ENCODE measurements around the gene CSNK2A3.

CSNK2A3 gene

GRCh38 chr11:11372461-11372860 lies 19.4 kb upstream of the CSNK2A3 start:
- Histone ChIP-seq H3K9me3 (ENCODE audit: insufficient read depth, low read depth, low read length) (no peaks in the 10 kb centered on the region), H3K79me2 (ENCODE audit: insufficient read depth, low read length) (no peaks in the 10 kb centered on the region), H2AFZ (ENCODE audit: low read length) (no peak overlapping the region), H3K27me3 (ENCODE audit: insufficient read depth, low read length, poor library complexity, severe bottlenecking) (no peaks in the 10 kb centered on the region), H3K4me1 (ENCODE audit: insufficient read depth, low read length, poor library complexity, severe bottlenecking) (no peaks in the 10 kb centered on the region), H3K9ac (ENCODE audit: low read depth, low read length, poor library complexity, severe bottlenecking) (no peak overlapping the region), H3K36me3 (ENCODE audit: insufficient read depth, low read length) (no peaks in the 10 kb centered on the region), H3F3A (ENCODE audit: low read depth) (no peaks in the 10 kb centered on the region), H3K4me2 (ENCODE audit: low read depth, low read length, poor library complexity, severe bottlenecking) (no peak overlapping the region), H3K9me2 (replicated peaks; ENCODE audit: low read depth, low read length) (no peaks in the 10 kb centered on the region), H4K20me1 (ENCODE audit: insufficient read depth, low read length, poor library complexity, severe bottlenecking) (no peaks in the 10 kb centered on the region), H3K4me3 (ENCODE audit: low read length, poor library complexity, severe bottlenecking) (no peak overlapping the region)
- TF ChIP-seq CTCF (conservative IDR thresholded peaks at IDR 0.05; ENCODE audit: low read length) = no peak
- no peak for TF ChIP-seq EZH2phosphoT487 (IDR thresholded peaks at IDR 0.05; ENCODE audit: borderline replicate concordance)

- Histone ChIP-seq H3K79me2 (ENCODE audit: insufficient read depth, low read length) (no peaks in the 10 kb centered on the region), H3K27me3 (ENCODE audit: insufficient read depth, low read length, poor library complexity, severe bottlenecking) (no peaks in the 10 kb centered on the region), H4K20me1 (ENCODE audit: insufficient read depth, low read length, poor library complexity, severe bottlenecking) (no peaks in the 10 kb centered on the region), H3K9me2 (replicated peaks; ENCODE audit: low read depth, low read length) (no peaks in the 10 kb centered on the region), H3K4me1 (ENCODE audit: insufficient read depth, low read length, poor library complexity, severe bottlenecking) (no peaks in the 10 kb centered on the region), H3K4me3 (ENCODE audit: low read length, poor library complexity, severe bottlenecking) (no peak overlapping the region), H3K9me3 (ENCODE audit: insufficient read depth, low read depth, low read length) (no peaks in the 10 kb centered on the region), H2AFZ (ENCODE audit: low read length) (no peak overlapping the region), H3K9ac (ENCODE audit: low read depth, low read length, poor library complexity, severe bottlenecking) (no peak overlapping the region), H3F3A (ENCODE audit: low read depth) (no peaks in the 10 kb centered on the region), H3K4me2 (ENCODE audit: low read depth, low read length, poor library complexity, severe bottlenecking) (no peak overlapping the region), H3K36me3 (ENCODE audit: insufficient read depth, low read length) (no peaks in the 10 kb centered on the region)
- TF ChIP-seq EZH2phosphoT487 (IDR thresholded peaks at IDR 0.05; ENCODE audit: borderline replicate concordance) = no peak
- TF ChIP-seq CTCF (conservative IDR thresholded peaks at IDR 0.05; ENCODE audit: low read length) = no peak
Measured at GRCh38 chr11:11370962-11371303, 17.9 kb upstream of the CSNK2A3 start.

GRCh38 chr11:11370255-11370961 lies 17.4 kb upstream of the CSNK2A3 start:
- no peaks in the 10 kb centered on the region for H3K79me2 ChIP-seq (ENCODE audit: insufficient read depth, low read length)
- no peak overlapping the region for H2AFZ ChIP-seq (ENCODE audit: low read length)
- no peaks in the 10 kb centered on the region for H3K27me3 ChIP-seq (ENCODE audit: insufficient read depth, low read length, poor library complexity, severe bottlenecking)
- no peak overlapping the region for H3K4me2 ChIP-seq (ENCODE audit: low read depth, low read length, poor library complexity, severe bottlenecking)
- no peaks in the 10 kb centered on the region for H4K20me1 ChIP-seq (ENCODE audit: insufficient read depth, low read length, poor library complexity, severe bottlenecking)
- no peak overlapping the region for H3K9ac ChIP-seq (ENCODE audit: low read depth, low read length, poor library complexity, severe bottlenecking)
- no peaks in the 10 kb centered on the region for H3F3A ChIP-seq (ENCODE audit: low read depth)
- H3K9me2 ChIP-seq (replicated peaks; ENCODE audit: low read depth, low read length) = no peaks in the 10 kb centered on the region
- H3K36me3 ChIP-seq (ENCODE audit: insufficient read depth, low read length) = no peaks in the 10 kb centered on the region
- H3K9me3 ChIP-seq (ENCODE audit: insufficient read depth, low read depth, low read length) = no peaks in the 10 kb centered on the region
- no peak for TF ChIP-seq EZH2phosphoT487 (IDR thresholded peaks at IDR 0.05; ENCODE audit: borderline replicate concordance)
- TF ChIP-seq CTCF (conservative IDR thresholded peaks at IDR 0.05; ENCODE audit: low read length) = no peak
- no peaks in the 10 kb centered on the region for H3K4me1 ChIP-seq (ENCODE audit: insufficient read depth, low read length, poor library complexity, severe bottlenecking)
- no peak overlapping the region for H3K4me3 ChIP-seq (ENCODE audit: low read length, poor library complexity, severe bottlenecking)

All from Loucy (cell line).